IPS-15b (cell line): ENCODE data around the gene NCAPD2.
"Not testable (repeated sequence)": the region's sequence is repeated elsewhere in the genome, so short reads cannot be mapped to it uniquely, and the experiment has no call there.

Experiments
- H3K27me3 ChIP-seq: one replicate; pipeline ENCODE4 v1.6.1; 2013; ENCODE audit warnings: low read length; ENCODE audit not compliant: control insufficient read depth, insufficient read depth
- H3K36me3 ChIP-seq: one replicate; pipeline ENCODE4 v1.6.1; 2013; ENCODE audit warnings: low read length; ENCODE audit not compliant: control insufficient read depth, insufficient read depth
- H3K4me1 ChIP-seq: one replicate; pipeline ENCODE4 v1.6.1; 2013; ENCODE audit warnings: mild to moderate bottlenecking, low read length; ENCODE audit not compliant: control insufficient read depth, insufficient read depth
- H3K4me3 ChIP-seq: one replicate; pipeline ENCODE4 v1.5.1; 2013; ENCODE audit warnings: low read depth, low read length
- H3K9ac ChIP-seq: one replicate; pipeline ENCODE4 v1.6.1; 2013; ENCODE audit warnings: low read depth, mild to moderate bottlenecking, low read length
- H3K9me3 ChIP-seq: one replicate; pipeline ENCODE4 v1.6.1; 2013; ENCODE audit warnings: mild to moderate bottlenecking, low read length; ENCODE audit not compliant: control insufficient read depth, insufficient read depth

Gene NCAPD2

GRCh38 chr12:6459004-6459337 lies 34.9 kb upstream of the NCAPD2 start:
- Histone ChIP-seq H3K4me1 (no peaks in the 10 kb centered on the region), H3K4me3 (no peak overlapping the region), H3K9ac (no peak overlapping the region), H3K27me3 (no peaks in the 10 kb centered on the region), H3K36me3 (peaks cover 19% of the 10 kb centered on the region), H3K9me3 (no peaks in the 10 kb centered on the region)

- H3K36me3 ChIP-seq: peaks cover 30% of the 10 kb centered on the region
- no peak overlapping the region for H3K4me3 ChIP-seq
- H3K9ac ChIP-seq: no peak overlapping the region
- no peaks in the 10 kb centered on the region for H3K9me3 ChIP-seq
- H3K4me1 ChIP-seq: no peaks in the 10 kb centered on the region
- no peaks in the 10 kb centered on the region for H3K27me3 ChIP-seq
These were observed 33.0 kb upstream of the NCAPD2 start for GRCh38 chr12:6460751-6461371.

GRCh38 chr12:6461401-6462233 lies 32.3 kb upstream of the NCAPD2 start:
- Histone ChIP-seq H3K4me1 (no peaks in the 10 kb centered on the region), H3K4me3 (no peak overlapping the region), H3K27me3 (no peaks in the 10 kb centered on the region), H3K9ac (no peak overlapping the region), H3K9me3 (no peaks in the 10 kb centered on the region), H3K36me3 (peaks cover 30% of the 10 kb centered on the region)

- Histone ChIP-seq H3K9ac (no peak overlapping the region), H3K9me3 (no peaks in the 10 kb centered on the region), H3K27me3 (no peaks in the 10 kb centered on the region), H3K36me3 (peaks cover 30% of the 10 kb centered on the region), H3K4me1 (no peaks in the 10 kb centered on the region), H3K4me3 (no peak overlapping the region)
These were observed 31.5 kb upstream of the NCAPD2 start for GRCh38 chr12:6462234-6462995.

- no peak overlapping the region for H3K9ac ChIP-seq
- H3K4me1 ChIP-seq: no peaks in the 10 kb centered on the region
- peaks cover 30% of the 10 kb centered on the region for H3K36me3 ChIP-seq
These were observed 30.7 kb upstream of the NCAPD2 start for GRCh38 chr12:6463216-6463615.

GRCh38 chr12:6463858-6464257 lies 30.0 kb upstream of the NCAPD2 start:
- Histone ChIP-seq H3K4me1 (no peaks in the 10 kb centered on the region), H3K4me3 (no peak overlapping the region), H3K9ac (no peak overlapping the region), H3K36me3 (peaks cover 30% of the 10 kb centered on the region), H3K9me3 (no peaks in the 10 kb centered on the region), H3K27me3 (no peaks in the 10 kb centered on the region)

More at GRCh38 chr12:6463216-6463615, 30.7 kb upstream of the NCAPD2 start:
- H3K27me3 ChIP-seq: no peaks in the 10 kb centered on the region
- H3K9me3 ChIP-seq: no peaks in the 10 kb centered on the region
- H3K4me3 ChIP-seq: no peak overlapping the region

- Histone ChIP-seq H3K27me3 (peaks cover 1% of the 10 kb centered on the region), H3K36me3 (peaks cover 30% of the 10 kb centered on the region), H3K4me3 (no peak overlapping the region), H3K9me3 (no peaks in the 10 kb centered on the region), H3K9ac (no peak overlapping the region), H3K4me1 (no peaks in the 10 kb centered on the region)
These were observed 29.4 kb upstream of the NCAPD2 start for GRCh38 chr12:6464531-6464930.

- H3K27me3 ChIP-seq: peaks cover 5% of the 10 kb centered on the region
- peaks cover 2% of the 10 kb centered on the region for H3K4me1 ChIP-seq
- H3K4me3 ChIP-seq: no peak overlapping the region
- peaks cover 30% of the 10 kb centered on the region for H3K36me3 ChIP-seq
- H3K9ac ChIP-seq: no peak overlapping the region
- H3K9me3 ChIP-seq: no peaks in the 10 kb centered on the region
These were observed 28.3 kb upstream of the NCAPD2 start for GRCh38 chr12:6465467-6466183.

GRCh38 chr12:6466184-6466573 lies 27.7 kb upstream of the NCAPD2 start:
- Histone ChIP-seq H3K9ac (no peak overlapping the region), H3K4me3 (no peak overlapping the region), H3K9me3 (no peaks in the 10 kb centered on the region), H3K4me1 (peaks cover 2% of the 10 kb centered on the region), H3K27me3 (peaks cover 5% of the 10 kb centered on the region), H3K36me3 (peaks cover 30% of the 10 kb centered on the region)

GRCh38 chr12:6466751-6467150 lies 27.2 kb upstream of the NCAPD2 start:
- not testable (repeated sequence) for H3K9ac ChIP-seq, H3K4me1 ChIP-seq, H3K4me3 ChIP-seq, H3K9me3 ChIP-seq, H3K27me3 ChIP-seq
- peaks cover 29% of the 10 kb centered on the region for H3K36me3 ChIP-seq

- H3K4me3 ChIP-seq, H3K9me3 ChIP-seq, H3K4me1 ChIP-seq, H3K9ac ChIP-seq: not testable (repeated sequence)
- Histone ChIP-seq H3K36me3 (peaks cover 20% of the 10 kb centered on the region), H3K27me3 (peaks cover 11% of the 10 kb centered on the region)
These were observed 26.2 kb upstream of the NCAPD2 start for GRCh38 chr12:6467571-6468282.
